ENCODE data around the gene DPH7. TPM values are rescaled to one million over a fixed set of nuclear protein-coding genes. Genes with fewer than 3 reads are reported as not detected.
A peak's percentile ranks its signal among the peaks of the same experiment; 100 is the strongest.

Gene DPH7
- polyA plus RNA-seq, 6 donors from 2014 or later, result 19.1 to 53.9 (median 32.6) TPM

DNA sequence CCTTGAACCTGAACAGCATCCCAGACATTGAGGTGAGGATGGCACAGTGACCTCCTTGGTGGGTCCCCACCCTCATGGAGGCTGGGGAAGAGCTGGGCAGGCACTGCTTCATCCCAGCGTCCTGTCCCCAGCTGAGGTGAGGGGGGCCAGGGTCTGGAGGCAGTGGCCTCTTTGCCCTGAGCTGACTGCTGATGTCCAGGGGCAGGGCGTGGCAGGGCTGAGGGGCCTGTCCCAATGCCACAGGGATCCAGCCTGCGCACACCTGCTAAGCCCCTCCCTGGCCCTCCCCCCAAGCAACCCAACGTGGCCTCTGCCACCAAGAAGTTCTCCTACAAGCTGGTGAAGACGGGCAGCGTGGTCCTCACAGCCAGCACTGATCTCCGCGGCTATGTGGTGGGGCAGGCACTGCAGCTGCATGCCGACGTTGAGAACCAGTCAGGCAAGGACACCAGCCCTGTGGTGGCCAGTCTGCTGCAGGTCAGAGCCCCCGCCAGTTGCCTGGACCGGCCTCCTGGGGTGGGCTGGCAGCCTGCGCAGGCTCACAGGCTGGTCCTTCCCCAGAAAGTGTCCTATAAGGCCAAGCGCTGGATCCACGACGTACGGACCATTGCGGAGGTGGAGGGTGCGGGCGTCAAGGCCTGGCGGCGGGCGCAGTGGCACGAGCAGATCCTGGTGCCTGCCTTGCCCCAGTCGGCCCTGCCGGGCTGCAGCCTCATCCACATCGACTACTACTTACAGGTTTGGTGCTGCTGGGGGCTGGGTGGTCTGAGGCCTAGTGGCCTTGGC lies 35.2 kb upstream of the DPH7 start:
- ATAC-seq (ENCODE audit: low read depth in 2 of 2), result no peak
- DNase-seq, result no peak
- peaks cover 17 to 27% (median 23%) of the 10 kb centered on the region in 3 donors for H3K4me1 Mint-ChIP-seq
- H3K27ac Mint-ChIP-seq, result no peak overlapping the region
- no peaks in the 10 kb centered on the region for H3K27me3 Mint-ChIP-seq
- H3K36me3 Mint-ChIP-seq, result no peaks in the 10 kb centered on the region
- peaks cover 0 to 2% (median 0%) of the 10 kb centered on the region in 7 donors for H3K9me3 Mint-ChIP-seq
- H3K4me3 Mint-ChIP-seq, result no peak overlapping the region

- ATAC-seq (ENCODE audit: low read depth in 2 of 2), result no peak
- H3K9me3 Mint-ChIP-seq, result peaks cover 0 to 2% (median 0%) of the 10 kb centered on the region in 7 donors
- H3K36me3 Mint-ChIP-seq, result no peaks in the 10 kb centered on the region
- no peak overlapping the region for H3K4me3 Mint-ChIP-seq
- no peak for DNase-seq
- no peak overlapping the region for H3K27ac Mint-ChIP-seq
- H3K27me3 Mint-ChIP-seq, result no peaks in the 10 kb centered on the region
- H3K4me1 Mint-ChIP-seq, result peaks cover 17 to 34% (median 23%) of the 10 kb centered on the region in 3 donors
Observed at GRCh38 chr9:137613259-137613658, 34.5 kb upstream of the DPH7 start.

DNA sequence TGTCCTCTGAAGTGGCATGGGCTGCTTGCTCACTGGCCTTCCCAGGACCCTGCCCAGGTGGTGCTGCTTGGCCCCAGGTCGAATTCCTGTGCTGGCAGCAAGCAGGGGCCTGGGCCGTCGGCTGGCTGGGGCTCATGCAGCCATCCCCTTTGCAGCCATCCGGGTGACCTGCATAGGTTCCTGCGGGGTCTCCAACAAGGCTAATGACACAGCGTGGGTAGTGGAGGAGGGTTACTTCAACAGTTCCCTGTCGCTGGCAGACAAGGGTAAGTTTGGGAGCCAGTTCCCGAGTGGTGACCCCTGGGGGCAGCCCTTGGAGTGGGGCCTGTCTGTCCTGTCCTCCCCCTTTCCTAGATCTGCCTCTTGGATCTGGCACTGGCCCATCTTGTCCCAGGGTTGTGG lies 34.0 kb upstream of the DPH7 start:
- H3K27ac Mint-ChIP-seq, result peak overlapping the region in 1 of 6 donors; percentile 9
- peaks cover 13 to 32% (median 19%) of the 10 kb centered on the region in 3 donors for H3K4me1 Mint-ChIP-seq
- no peaks in the 10 kb centered on the region for H3K27me3 Mint-ChIP-seq
- H3K36me3 Mint-ChIP-seq, result no peaks in the 10 kb centered on the region
- H3K9me3 Mint-ChIP-seq, result peaks cover 0 to 2% (median 0%) of the 10 kb centered on the region in 7 donors
- ATAC-seq (ENCODE audit: low read depth in 2 of 2), result no peak
- peak overlapping the region in 1 of 8 donors; percentile 54 for H3K4me3 Mint-ChIP-seq
- DNase-seq, result no peak

DNA sequence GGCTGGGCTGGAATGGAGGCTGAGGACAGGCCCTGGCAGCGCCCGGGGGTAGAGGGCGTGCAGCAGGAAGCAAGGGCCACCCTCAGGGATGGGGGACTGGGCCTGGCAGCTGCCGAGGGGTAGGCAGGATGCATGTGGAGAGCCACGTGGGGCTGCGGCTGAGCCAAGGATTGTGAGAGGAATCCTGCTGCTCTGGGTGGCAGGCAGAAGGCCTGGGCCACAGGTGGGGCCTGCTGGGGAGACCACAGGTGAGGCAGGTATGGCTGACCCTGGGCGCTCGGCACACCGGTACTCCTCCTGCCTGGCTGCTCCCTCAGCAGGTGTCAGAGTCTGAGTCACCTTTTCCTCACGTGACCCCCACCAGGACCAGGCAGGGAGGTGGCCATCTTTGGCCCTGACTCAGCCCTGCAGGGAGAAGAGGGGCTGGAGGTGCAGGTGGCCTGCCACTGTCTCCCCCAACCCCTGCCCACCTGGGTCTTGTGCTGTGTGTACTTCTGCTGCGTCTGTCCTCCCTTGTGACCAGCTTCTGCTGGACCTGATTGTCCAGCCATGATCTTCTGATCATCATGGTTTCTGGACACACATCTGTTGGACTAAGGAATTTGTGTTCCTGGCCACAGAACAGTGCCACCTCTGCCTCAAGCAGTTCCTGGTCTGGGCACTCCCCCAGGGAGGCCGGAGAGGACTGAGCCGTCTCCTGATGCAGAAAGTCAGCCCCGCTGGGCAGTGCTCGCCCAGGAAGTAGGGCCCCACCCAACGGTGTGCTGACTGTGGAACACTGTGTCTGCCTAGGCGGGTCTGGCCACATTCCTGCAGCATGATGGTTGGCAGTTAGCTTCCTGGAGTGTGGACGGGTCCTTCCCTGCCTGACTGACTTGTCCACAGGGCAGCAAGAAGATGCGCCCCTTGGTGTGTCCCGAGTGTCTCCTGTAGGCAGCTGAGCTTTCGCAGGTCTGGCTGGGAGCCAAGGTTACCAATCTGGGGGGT lies 33.2 kb upstream of the DPH7 start:
- no peak overlapping the region for H3K27ac Mint-ChIP-seq
- H3K4me1 Mint-ChIP-seq, result peaks cover 13 to 32% (median 19%) of the 10 kb centered on the region in 3 donors
- H3K9me3 Mint-ChIP-seq, result peaks cover 0 to 2% (median 0%) of the 10 kb centered on the region in 7 donors
- no peak for ATAC-seq (ENCODE audit: low read depth in 2 of 2)
- peak overlapping the region in 1 of 8 donors; percentile 49 for H3K4me3 Mint-ChIP-seq
- H3K27me3 Mint-ChIP-seq, result no peaks in the 10 kb centered on the region
- DNase-seq, result no peak
- H3K36me3 Mint-ChIP-seq, result no peaks in the 10 kb centered on the region

DNA sequence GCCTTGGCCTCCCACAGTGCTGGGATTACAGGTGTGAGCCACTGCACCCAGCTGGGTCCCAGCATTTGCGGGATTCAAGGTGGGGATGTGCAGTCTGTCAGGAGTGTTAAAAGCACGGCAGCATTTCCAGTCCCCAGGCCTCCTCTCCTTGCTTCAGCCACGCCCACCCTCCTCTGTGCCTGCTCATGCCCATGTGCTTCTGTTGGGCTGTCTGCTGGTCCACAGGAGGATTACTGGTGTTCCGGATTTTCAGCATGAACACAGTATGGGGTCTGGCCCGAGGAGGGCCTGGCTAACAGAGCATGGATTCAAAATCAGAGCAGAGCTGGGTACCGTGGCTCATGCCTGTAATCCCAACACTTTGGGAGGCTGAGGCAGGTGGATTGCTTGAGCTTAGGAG lies 32.2 kb upstream of the DPH7 start:
- ATAC-seq (ENCODE audit: low read depth in 2 of 2) (no peak), DNase-seq (no peak)
- no peaks in the 10 kb centered on the region for H3K27me3 Mint-ChIP-seq
- peaks cover 15 to 37% (median 25%) of the 10 kb centered on the region in 3 donors for H3K4me1 Mint-ChIP-seq
- no peaks in the 10 kb centered on the region for H3K36me3 Mint-ChIP-seq
- no peak overlapping the region for H3K4me3 Mint-ChIP-seq
- H3K9me3 Mint-ChIP-seq, result peaks cover 0 to 2% (median 0%) of the 10 kb centered on the region in 7 donors
- no peak overlapping the region for H3K27ac Mint-ChIP-seq

- Mint-ChIP-seq H3K27ac (peak overlapping the region in 1 of 6 donors; percentile 72), H3K36me3 (no peaks in the 10 kb centered on the region), H3K4me1 (peaks cover 19 to 48% (median 32%) of the 10 kb centered on the region in 3 donors), H3K9me3 (no peaks in the 10 kb centered on the region), H3K4me3 (peak overlapping the region; percentile 71 to 93 (median 82)), H3K27me3 (no peaks in the 10 kb centered on the region)
- DNase-seq (no peak), ATAC-seq (ENCODE audit: low read depth in 2 of 2) (no peak)
Observed at GRCh38 chr9:137607141-137607857, 28.6 kb upstream of the DPH7 start.

DNA sequence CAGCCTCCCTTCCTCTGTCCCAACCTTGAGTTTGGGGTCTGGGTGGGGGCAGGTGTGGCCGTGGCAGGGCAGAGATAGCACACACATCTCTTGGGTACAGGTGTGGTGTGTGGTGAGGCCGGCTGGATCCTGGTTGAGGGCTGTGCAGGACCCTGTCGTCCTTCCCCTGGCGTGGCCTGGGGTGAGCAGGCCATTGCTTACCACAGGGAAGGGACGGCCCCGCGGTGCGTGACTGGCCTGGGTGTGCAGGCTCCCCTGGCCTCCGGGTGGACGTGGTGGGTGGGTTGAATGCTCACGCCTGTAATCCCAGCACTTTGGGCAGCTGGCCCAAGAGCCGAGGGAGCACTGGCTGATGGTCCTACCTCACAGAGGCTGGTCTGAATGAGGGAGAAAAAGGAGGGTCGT lies 28.0 kb upstream of the DPH7 start:
- Mint-ChIP-seq H3K36me3 (no peaks in the 10 kb centered on the region), H3K9me3 (no peaks in the 10 kb centered on the region), H3K27me3 (no peaks in the 10 kb centered on the region), H3K4me1 (peaks cover 19 to 46% (median 32%) of the 10 kb centered on the region in 3 donors), H3K27ac (peak overlapping the region in 2 of 6 donors; percentile 65), H3K4me3 (peak overlapping the region; percentile 71 to 93 (median 82))
- ATAC-seq (ENCODE audit: low read depth in 2 of 2) (no peak), DNase-seq (no peak)

- H3K27ac Mint-ChIP-seq, result peak overlapping the region in 3 of 6 donors; percentile 65 to 88 (median 65)
- ATAC-seq (ENCODE audit: low read depth in 2 of 2) (peak; percentile 1 to 2), DNase-seq (no peak)
- peak overlapping the region; percentile 71 to 93 (median 82) for H3K4me3 Mint-ChIP-seq
- no peaks in the 10 kb centered on the region for H3K27me3 Mint-ChIP-seq
- H3K4me1 Mint-ChIP-seq, result peaks cover 15 to 41% (median 27%) of the 10 kb centered on the region in 3 donors
- no peaks in the 10 kb centered on the region for H3K36me3 Mint-ChIP-seq
- no peaks in the 10 kb centered on the region for H3K9me3 Mint-ChIP-seq
Observed at GRCh38 chr9:137606005-137606621, 27.4 kb upstream of the DPH7 start.

DNA sequence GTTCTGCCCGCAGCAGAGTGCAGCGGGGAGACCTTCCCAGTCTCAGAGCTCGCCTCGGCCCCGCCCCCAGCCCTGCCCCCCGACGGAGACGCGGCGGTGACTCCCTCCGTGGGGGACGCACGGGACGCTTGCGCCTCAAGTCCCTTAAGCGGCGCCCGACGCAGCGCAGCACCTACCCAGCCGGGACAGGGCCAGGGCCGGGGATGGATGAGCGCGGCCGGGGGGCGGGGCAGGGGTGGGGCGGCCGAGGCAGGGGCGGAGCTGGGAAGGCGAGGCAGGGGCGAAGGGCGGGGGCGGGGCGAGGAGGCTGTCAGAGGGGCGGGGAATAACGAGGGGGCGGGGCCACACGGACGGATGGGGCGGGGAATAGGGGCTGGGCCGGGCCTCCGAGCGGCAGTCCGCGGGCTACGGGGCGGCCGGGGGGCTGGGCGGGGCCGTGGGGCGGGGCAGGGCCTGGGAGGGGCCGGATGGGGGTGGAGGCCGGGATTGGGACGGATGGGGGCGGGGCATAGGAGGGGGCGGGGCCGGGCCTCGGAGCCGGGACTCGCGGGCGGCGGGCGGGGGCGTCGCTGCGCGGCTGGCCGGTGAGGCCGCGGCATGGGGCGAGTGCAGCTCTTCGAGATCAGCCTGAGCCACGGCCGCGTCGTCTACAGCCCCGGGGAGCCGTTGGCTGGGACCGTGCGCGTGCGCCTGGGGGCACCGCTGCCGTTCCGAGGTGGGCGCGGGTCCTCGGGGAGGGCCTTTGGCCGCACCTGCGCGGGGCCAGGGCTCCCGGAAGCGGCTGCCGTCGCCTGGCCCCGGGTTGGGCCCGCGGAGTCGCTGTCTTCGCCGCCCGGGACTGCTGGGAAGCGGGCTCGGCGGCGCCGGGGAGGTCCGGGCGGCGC lies 26.6 kb upstream of the DPH7 start, which contains the start of gene ARRDC1:
Gene ARRDC1 (plus strand): TSS at position 566 of the 884 bp plus-strand sequence. CDS start 32 bp downstream, at position 598.
- DNase-seq (peak; percentile 83), ATAC-seq (ENCODE audit: low read depth in 2 of 2) (peak; percentile 83 to 88)
- peaks cover 15 to 39% (median 27%) of the 10 kb centered on the region in 3 donors for H3K4me1 Mint-ChIP-seq
- no peaks in the 10 kb centered on the region for H3K9me3 Mint-ChIP-seq
- H3K27ac Mint-ChIP-seq, result peak within 1 kb of the TSS in 4 of 6 donors; percentile 65 to 88 (median 72)
- no peaks in the 10 kb centered on the region for H3K27me3 Mint-ChIP-seq
- H3K4me3 Mint-ChIP-seq, result peak within 1 kb of the TSS; percentile 71 to 93 (median 82)
- H3K36me3 Mint-ChIP-seq, result no peaks in the 10 kb centered on the region

- Mint-ChIP-seq H3K9me3 (no peaks in the 10 kb centered on the region), H3K4me3 (peak overlapping the region; percentile 30 to 85 (median 69)), H3K27me3 (no peaks in the 10 kb centered on the region), H3K27ac (peak overlapping the region in 4 of 6 donors; percentile 20 to 88 (median 60)), H3K4me1 (peaks cover 15 to 36% (median 27%) of the 10 kb centered on the region in 3 donors), H3K36me3 (no peaks in the 10 kb centered on the region)
- DNase-seq, result no peak
- no peak for ATAC-seq (ENCODE audit: low read depth in 2 of 2)
Observed at GRCh38 chr9:137604345-137605086, 25.8 kb upstream of the DPH7 start.

DNA sequence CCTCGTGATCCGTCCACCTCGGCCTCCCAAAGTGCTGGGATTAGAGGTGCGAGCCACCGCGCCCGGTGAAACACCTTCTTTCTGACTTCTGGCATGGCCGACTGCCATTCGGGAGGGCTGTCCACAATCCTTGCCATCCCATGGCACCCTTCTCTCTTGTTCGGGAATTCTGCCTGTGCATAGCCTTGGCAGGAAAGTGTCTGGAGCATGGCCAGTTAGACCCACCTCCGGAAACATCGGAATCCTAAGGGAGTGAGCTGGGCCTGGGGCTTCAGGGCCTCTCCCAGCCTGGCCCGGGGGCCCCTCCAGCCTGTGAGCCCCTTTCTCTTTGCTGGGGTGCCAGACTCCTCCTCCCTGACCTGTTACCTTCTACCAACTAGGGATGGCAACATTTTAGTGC lies 25.2 kb upstream of the DPH7 start:
- Mint-ChIP-seq H3K27ac (peak overlapping the region in 3 of 6 donors; percentile 42 to 88 (median 52)), H3K4me3 (peak overlapping the region in 7 of 8 donors; percentile 30 to 85 (median 73)), H3K36me3 (no peaks in the 10 kb centered on the region), H3K4me1 (peaks cover 15 to 35% (median 27%) of the 10 kb centered on the region in 3 donors), H3K9me3 (no peaks in the 10 kb centered on the region), H3K27me3 (no peaks in the 10 kb centered on the region)
- ATAC-seq (ENCODE audit: low read depth in 2 of 2) (no peak), DNase-seq (no peak)
